Esophagus muscularis mucosa (tissue), 4 donors: Measurements from ENCODE around the gene ADCY7. TPM values are rescaled to one million over a fixed set of nuclear protein-coding genes. Genes with fewer than 3 reads are reported as not detected.

ENCODE experiments used
- DNase-seq: peaks from one replicate; pipeline ENCODE4 v3.0.0-alpha.2; 2017; ENCODE audit errors: extremely low spot score
- H3K27ac ChIP-seq, 4 donors: fragments of 200-600 bp; sonication (generic); replicated peaks in 1 of 4; 1 replicate in 3 of 4; 2 replicates in 1 of 4; pipeline ENCODE4 v1.5.1; 2016 to 2019; ENCODE audit warnings: mild to moderate bottlenecking in 1 of 4
- H3K27me3 ChIP-seq, 4 donors: fragments of 200-600 bp; sonication (generic); one replicate each; pipeline versions ENCODE4 v1.5.1 to v1.6.0; 2016 to 2019
- H3K36me3 ChIP-seq, 4 donors: fragments of 200-600 bp; sonication (generic); one replicate each; pipeline ENCODE4 v1.5.1; 2016 to 2019
- H3K4me1 ChIP-seq, 4 donors: fragments of 200-600 bp; sonication (generic); one replicate each; pipeline ENCODE4 v1.5.1; 2016 to 2019
- H3K4me3 ChIP-seq, 4 donors: fragments of 200-600 bp; sonication (generic); 1 replicate in 2 of 4; 2 replicates in 2 of 4; pipeline ENCODE4 v1.5.1; 2016 to 2019; ENCODE audit warnings: mild to moderate bottlenecking in 4 of 4, moderate library complexity in 1 of 4
- H3K9me3 ChIP-seq, 4 donors: fragments of 200-600 bp; sonication (generic); 1 replicate in 3 of 4; 2 replicates in 1 of 4; pipeline ENCODE4 v1.5.1; 2016 to 2019
- EP300 ChIP-seq: sonication (generic); formaldehyde crosslinking; IDR thresholded peaks from one replicate; pipeline ENCODE4 v1.6.1; 2017; ENCODE audit warnings: antibody characterized with exemption
- POLR2A ChIP-seq: fragments of 450-650 bp; IDR thresholded peaks from one replicate; pipeline ENCODE4 v1.6.1; 2017; ENCODE audit warnings: antibody characterized with exemption, moderate library complexity, mild to moderate bottlenecking, low read depth
- POLR2AphosphoS5 ChIP-seq, 2 donors: sonication (generic); formaldehyde crosslinking; IDR thresholded peaks; one replicate each; pipeline ENCODE4 v1.6.1; 2017; ENCODE audit warnings: antibody characterized with exemption in 2 of 2
- WGBS: methylation state at CpG from one replicate; pipeline ENCODE4 v1.1.5; 2018; 5-methylcytosine and 5-hydroxymethylcytosine counted together
- intact Hi-C: fragments of 100-400 bp; cut with DNase I; formaldehyde crosslinking; loops from one replicate; pipeline ENCODE4 v1.15.1; 2023
- total RNA-seq, 4 donors: library from RNA; depleted of rRNA; stranded (reverse); fragments of >200 nt; gene quantifications; one replicate each; pipeline versions ENCODE4 v1.1.0 to v1.2.1, GENCODE V29; 2016
- TF ChIP-seq, protein P1 (sequence below), 3 experiments: fragments of 200-600 bp in 2 of 3; fragments of 450-650 bp in 1 of 3; sonication (generic) in 2 of 3; IDR thresholded peaks; one replicate each; pipeline ENCODE4 v1.5.1; 2017 to 2019; ENCODE audit warnings: antibody characterized with exemption in 3 of 3, mild to moderate bottlenecking in 2 of 3, moderate library complexity in 1 of 3

The ADCY7 gene
- total RNA-seq, 4 donors from 2014 or later: 12.3 to 17.4 (median 15.6) TPM

DNA sequence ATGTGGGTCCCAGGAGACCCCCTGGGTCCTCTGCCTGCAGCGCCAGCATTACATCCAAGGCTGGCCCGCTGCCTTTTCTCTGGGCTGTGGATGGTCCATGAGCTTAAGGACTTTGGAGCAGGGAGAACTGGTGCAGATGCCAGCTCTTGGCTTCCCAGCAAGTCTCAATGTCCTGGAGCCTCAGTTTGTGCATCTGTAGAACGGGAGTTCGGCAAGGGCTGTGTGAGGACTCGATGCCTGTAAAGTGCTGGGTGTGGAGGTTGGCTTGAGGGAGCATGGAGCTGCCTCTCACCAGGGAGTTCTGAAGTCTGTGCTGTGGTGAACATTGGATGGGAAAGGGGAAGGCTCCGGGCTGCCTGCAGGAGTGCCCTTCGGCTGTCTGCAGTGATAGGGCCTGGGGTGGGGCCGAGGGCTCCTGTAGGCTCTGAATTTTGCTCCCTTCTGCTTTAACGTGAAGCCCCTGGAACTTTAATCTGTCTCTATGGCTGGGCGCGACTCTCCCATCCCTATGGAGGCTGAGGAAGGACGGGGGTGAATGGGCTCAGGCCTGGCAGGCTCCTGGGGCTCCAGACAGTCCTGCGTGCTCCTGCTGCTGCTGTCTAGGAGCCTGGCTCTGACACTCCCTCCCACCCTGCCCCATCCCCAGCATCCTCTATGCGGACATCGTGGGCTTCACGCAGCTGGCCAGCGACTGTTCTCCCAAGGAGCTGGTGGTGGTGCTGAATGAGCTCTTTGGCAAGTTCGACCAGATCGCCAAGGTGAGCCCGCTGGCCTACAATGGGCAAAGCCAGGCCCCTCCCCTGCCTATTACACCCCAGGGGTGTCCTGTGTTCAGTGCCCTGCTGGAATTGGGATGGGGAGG, 27.9 kb downstream of the ADCY7 start:
- no peaks in the 10 kb centered on the region for H3K27me3 ChIP-seq
- 83% methylated on average over 12 of the region's 20 CpGs for WGBS
- H3K27ac ChIP-seq: no peak overlapping the region
- H3K4me3 ChIP-seq: no peak overlapping the region
- intact Hi-C loops: no loop called here
- no peak for DNase-seq
- H3K9me3 ChIP-seq: no peaks in the 10 kb centered on the region
- TF ChIP-seq POLR2A: no peak
- TF ChIP-seq, protein P1, sequence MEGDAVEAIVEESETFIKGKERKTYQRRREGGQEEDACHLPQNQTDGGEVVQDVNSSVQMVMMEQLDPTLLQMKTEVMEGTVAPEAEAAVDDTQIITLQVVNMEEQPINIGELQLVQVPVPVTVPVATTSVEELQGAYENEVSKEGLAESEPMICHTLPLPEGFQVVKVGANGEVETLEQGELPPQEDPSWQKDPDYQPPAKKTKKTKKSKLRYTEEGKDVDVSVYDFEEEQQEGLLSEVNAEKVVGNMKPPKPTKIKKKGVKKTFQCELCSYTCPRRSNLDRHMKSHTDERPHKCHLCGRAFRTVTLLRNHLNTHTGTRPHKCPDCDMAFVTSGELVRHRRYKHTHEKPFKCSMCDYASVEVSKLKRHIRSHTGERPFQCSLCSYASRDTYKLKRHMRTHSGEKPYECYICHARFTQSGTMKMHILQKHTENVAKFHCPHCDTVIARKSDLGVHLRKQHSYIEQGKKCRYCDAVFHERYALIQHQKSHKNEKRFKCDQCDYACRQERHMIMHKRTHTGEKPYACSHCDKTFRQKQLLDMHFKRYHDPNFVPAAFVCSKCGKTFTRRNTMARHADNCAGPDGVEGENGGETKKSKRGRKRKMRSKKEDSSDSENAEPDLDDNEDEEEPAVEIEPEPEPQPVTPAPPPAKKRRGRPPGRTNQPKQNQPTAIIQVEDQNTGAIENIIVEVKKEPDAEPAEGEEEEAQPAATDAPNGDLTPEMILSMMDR (IDR thresholded peaks at IDR 0.05): no peak
- TF ChIP-seq EP300: no peak
- no peak for TF ChIP-seq POLR2AphosphoS5 (IDR thresholded peaks at IDR 0.05)
- no peaks in the 10 kb centered on the region for H3K4me1 ChIP-seq
- H3K36me3 ChIP-seq: peaks cover 0 to 46% (median 7%) of the 10 kb centered on the region in 4 donors

DNA sequence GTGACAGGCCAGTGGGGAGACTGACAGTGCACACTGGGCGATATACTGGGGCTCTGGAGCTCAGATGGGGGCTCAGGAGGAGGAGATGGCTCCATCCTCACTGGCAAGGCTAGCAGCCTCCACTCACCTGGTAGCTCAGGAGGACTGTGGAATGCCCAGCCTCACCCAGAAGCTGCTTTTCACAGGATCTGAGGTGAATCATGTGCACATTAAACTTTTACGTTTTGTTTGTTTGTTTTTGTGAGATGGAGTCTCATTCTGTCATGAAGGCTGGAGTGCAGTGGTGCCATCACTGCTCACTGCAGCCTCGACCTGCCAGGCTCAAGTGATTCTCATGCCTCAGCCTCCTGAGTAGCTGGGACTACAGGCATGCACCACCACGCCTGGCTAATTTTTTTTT, 28.6 kb downstream of the ADCY7 start:
- no peak for DNase-seq
- no peak overlapping the region for H3K4me3 ChIP-seq
- 83% methylated on average over 4 of the region's 4 CpGs for WGBS

DNA sequence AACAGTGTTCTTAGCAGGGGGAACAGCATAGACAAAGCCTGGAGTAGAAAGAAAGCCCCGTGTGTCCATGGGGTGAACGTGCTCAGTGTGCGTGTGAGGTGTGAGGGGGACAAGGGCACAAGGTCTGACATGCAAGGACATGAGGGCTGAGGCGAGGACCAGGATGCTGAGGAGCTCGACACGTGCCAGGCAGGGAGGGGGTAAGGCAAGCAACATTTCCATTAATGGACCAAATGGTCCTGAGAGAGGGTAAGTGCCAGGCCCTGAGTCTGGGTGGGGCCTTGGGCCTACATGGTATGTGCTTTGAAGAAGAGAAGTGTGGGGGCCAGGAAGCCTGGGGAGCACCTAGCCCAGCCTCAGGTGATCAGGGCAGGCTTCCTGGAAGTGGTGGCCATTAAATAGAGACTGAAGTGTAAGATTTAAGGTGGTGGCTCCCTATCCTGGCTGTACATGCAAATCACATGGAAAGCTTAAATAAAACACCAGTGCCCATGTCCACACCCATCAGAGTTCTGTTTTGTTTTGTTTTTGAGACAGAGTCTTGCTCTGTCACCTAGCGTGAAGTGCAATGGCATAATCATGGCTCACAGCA, 29.3 kb downstream of the ADCY7 start:
- 95% methylated on average over 7 of the region's 7 CpGs for WGBS
- Histone ChIP-seq H3K27ac (no peak overlapping the region), H3K4me3 (no peak overlapping the region), H3K4me1 (no peaks in the 10 kb centered on the region), H3K9me3 (no peaks in the 10 kb centered on the region), H3K27me3 (no peaks in the 10 kb centered on the region), H3K36me3 (peaks cover 0 to 40% (median 7%) of the 10 kb centered on the region in 4 donors)
- no peak for TF ChIP-seq POLR2AphosphoS5 (IDR thresholded peaks at IDR 0.05)
- TF ChIP-seq, protein P1 (IDR thresholded peaks at IDR 0.05): no peak
- TF ChIP-seq EP300: no peak
- TF ChIP-seq POLR2A: no peak
- intact Hi-C loops: no loop called here
- no peak for DNase-seq

More for the DNA sequence above, 28.6 kb downstream of the ADCY7 start:
- Histone ChIP-seq H3K4me1 (no peaks in the 10 kb centered on the region), H3K9me3 (no peaks in the 10 kb centered on the region), H3K27ac (no peak overlapping the region), H3K27me3 (no peaks in the 10 kb centered on the region), H3K36me3 (peaks cover 0 to 47% (median 7%) of the 10 kb centered on the region in 4 donors)
- intact Hi-C loops: no loop called here
- TF ChIP-seq POLR2AphosphoS5 (IDR thresholded peaks at IDR 0.05): no peak
- TF ChIP-seq POLR2A: no peak
- no peak for TF ChIP-seq EP300
- TF ChIP-seq, protein P1 (IDR thresholded peaks at IDR 0.05): no peak

DNA sequence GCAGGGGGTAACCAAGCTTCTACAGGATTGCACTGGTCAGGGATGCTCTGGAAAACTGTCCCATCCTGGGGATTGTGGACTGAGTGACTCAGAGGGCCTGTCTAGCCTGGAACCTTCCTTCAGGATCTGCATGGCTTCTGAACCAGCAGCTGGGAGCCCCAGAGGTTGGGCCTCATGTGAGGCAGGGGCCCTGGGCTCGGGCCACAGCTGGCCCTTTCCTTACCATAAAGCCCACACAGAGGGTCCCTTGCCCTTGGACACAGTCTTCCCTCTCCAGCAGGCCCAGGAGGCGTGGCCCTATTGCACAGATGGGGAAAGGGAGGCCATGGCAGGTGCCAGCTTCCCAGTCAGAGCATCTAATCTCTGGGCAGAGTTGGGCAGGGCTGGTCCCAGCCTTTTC, 30.5 kb downstream of the ADCY7 start:
- intact Hi-C loops: no loop called here
- no peak for DNase-seq
- Histone ChIP-seq H3K4me1 (peaks cover 0 to 10% (median 10%) of the 10 kb centered on the region in 4 donors), H3K9me3 (no peaks in the 10 kb centered on the region), H3K27ac (no peak overlapping the region), H3K27me3 (no peaks in the 10 kb centered on the region), H3K4me3 (no peak overlapping the region), H3K36me3 (peaks cover 0 to 40% (median 9%) of the 10 kb centered on the region in 4 donors)
- no CpG with 5 or more reads among the region's 2 CpGs for WGBS
- no peak for TF ChIP-seq POLR2AphosphoS5 (IDR thresholded peaks at IDR 0.05)
- no peak for TF ChIP-seq POLR2A
- TF ChIP-seq, protein P1 (IDR thresholded peaks at IDR 0.05): no peak
- TF ChIP-seq EP300: no peak
